HepG2 (cell line): ENCODE results near the gene KCNK17. TPM values are rescaled to one million over a fixed set of nuclear protein-coding genes. Genes with fewer than 3 reads are reported as not detected.
A peak's percentile ranks its signal among the peaks of the same experiment; 100 is the strongest.

Experiments used
- AHR ChIP-seq: IDR thresholded peaks from 2 replicates; pipeline ENCODE4 v1.6.1; 2018; ENCODE audit warnings: missing genetic modification reagents, missing compliant biosample characterization
- BRD4 ChIP-seq: sonication (generic); formaldehyde crosslinking; IDR thresholded peaks from 2 replicates; pipeline ENCODE4 v1.4.0; 2020; ENCODE audit warnings: missing genetic modification reagents
- CTCF ChIP-seq: sonication (generic); formaldehyde crosslinking; IDR thresholded peaks from 2 replicates; pipeline ENCODE4 v1.5.0; 2020; ENCODE audit warnings: mild to moderate bottlenecking, missing genetic modification reagents, moderate library complexity
- FIP1L1 ChIP-seq: fragments of 200-400 bp; formaldehyde crosslinking; IDR thresholded peaks from 2 replicates; pipeline ENCODE4 v1.6.1; 2018; ENCODE audit warnings: low read depth, mild to moderate bottlenecking, low read length, moderate library complexity, borderline replicate concordance; ENCODE audit not compliant: insufficient read depth
- HNRNPLL ChIP-seq: fragments of 200-400 bp; formaldehyde crosslinking; IDR thresholded peaks from 2 replicates; pipeline ENCODE4 v1.6.1; 2017; ENCODE audit warnings: mild to moderate bottlenecking, low read depth, low read length; ENCODE audit not compliant: poor library complexity, severe bottlenecking
- KAT8 ChIP-seq: IDR thresholded peaks from 2 replicates; pipeline ENCODE4 v1.6.1; 2016; ENCODE audit warnings: missing genetic modification reagents, missing compliant biosample characterization
- KDM5A ChIP-seq: fragments of 200-600 bp; sonication (generic); IDR thresholded peaks from 2 replicates; pipeline ENCODE4 v1.7.0; 2018; ENCODE audit warnings: antibody characterized with exemption, mild to moderate bottlenecking, low read length, borderline replicate concordance
- MTF1 ChIP-seq: sonication (generic); formaldehyde crosslinking; IDR thresholded peaks from 2 replicates; pipeline ENCODE4 v1.5.0; 2020; ENCODE audit warnings: missing genetic modification reagents
- SMC3 ChIP-seq: IDR thresholded peaks from 2 replicates; pipeline ENCODE4 v1.6.1; 2011; ENCODE audit warnings: low read length, improper control_type of control experiment
- TBP ChIP-seq: sonication (generic); formaldehyde crosslinking; IDR thresholded peaks from 2 replicates; pipeline ENCODE4 v1.5.0; 2020; ENCODE audit warnings: missing genetic modification reagents
- ZFP36 ChIP-seq: fragments of 150-350 bp; IDR thresholded peaks from 2 replicates; pipeline ENCODE4 v1.6.1; 2018; ENCODE audit warnings: borderline replicate concordance, low read length, low read depth; ENCODE audit not compliant: partially characterized antibody
- ZNF121 ChIP-seq: sonication (generic); formaldehyde crosslinking; IDR thresholded peaks from 2 replicates; pipeline ENCODE4 v1.5.0; 2020; ENCODE audit warnings: mild to moderate bottlenecking, missing genetic modification reagents
- ZNF180 ChIP-seq: sonication (generic); formaldehyde crosslinking; IDR thresholded peaks from 2 replicates; pipeline ENCODE4 v1.4.0; 2020; ENCODE audit warnings: low read depth, missing genetic modification reagents, borderline replicate concordance
- ZNF317 ChIP-seq: sonication (generic); formaldehyde crosslinking; IDR thresholded peaks from 2 replicates; pipeline ENCODE4 v1.5.0; 2020; ENCODE audit warnings: mild to moderate bottlenecking, missing genetic modification reagents
- ZNF432 ChIP-seq: sonication (generic); formaldehyde crosslinking; IDR thresholded peaks from 2 replicates; pipeline ENCODE4 v1.5.0; 2020; ENCODE audit warnings: missing genetic modification reagents, mild to moderate bottlenecking, borderline replicate concordance
- ZNF512B ChIP-seq: sonication (generic); formaldehyde crosslinking; IDR thresholded peaks from 2 replicates; pipeline ENCODE4 v1.5.1; 2020; ENCODE audit warnings: missing genetic modification reagents, mild to moderate bottlenecking, borderline replicate concordance
- ZNF790 ChIP-seq: sonication (generic); formaldehyde crosslinking; IDR thresholded peaks from 2 replicates; pipeline ENCODE4 v1.8.0; 2022; ENCODE audit warnings: missing genetic modification reagents, mild to moderate bottlenecking, borderline replicate concordance
- polyA plus RNA-seq, 8 experiments: library from polyadenylated mRNA; depleted of rRNA in 3 of 8; stranded (reverse) in 7 of 8; unstranded in 1 of 8; fragments of >200 nt; fragmentation: Illumina TruSeq in 4 of 8; extraction: Trizol in 4 of 8; gene quantifications; 2 replicates each; pipeline versions ENCODE4 v1.2.1 to v1.2.3, GENCODE V29; 2011 to 2016; ENCODE audit warnings: low read depth in 4 of 8, missing spikeins in 1 of 8, mixed read lengths in 1 of 8; ENCODE audit not compliant: insufficient read depth in 1 of 8
- total RNA-seq, 5 experiments: library from RNA; depleted of rRNA; stranded (reverse); fragments of >200 nt; fragmentation: Illumina TruSeq; extraction: Trizol; gene quantifications; 2 replicates each; pipeline ENCODE4 v1.2.3, GENCODE V29; 2016; ENCODE audit warnings: low read depth in 1 of 5
- TF ChIP-seq, protein P1 (sequence below): sonication (generic); IDR thresholded peaks from 2 replicates; pipeline ENCODE4 v1.6.1; 2016; ENCODE audit warnings: low read depth, borderline replicate concordance
- TF ChIP-seq, protein P2 (sequence below): sonication (generic); formaldehyde crosslinking; IDR thresholded peaks from 2 replicates; pipeline ENCODE4 v1.9.0; 2021; ENCODE audit warnings: missing genetic modification reagents, borderline replicate concordance
- TF ChIP-seq, protein P3 (sequence below): sonication (generic); formaldehyde crosslinking; IDR thresholded peaks from 2 replicates; pipeline ENCODE4 v1.8.0; 2022; ENCODE audit warnings: missing genetic modification reagents, mild to moderate bottlenecking, borderline replicate concordance

Gene KCNK17
- total and polyA plus RNA-seq, 2 of the 13 experiments (the other 11 are each of a cell fraction or from before 2014, with no cell fraction given), result not detected

GRCh38 chr6:39347906-39348585 lies 33.8 kb upstream of the KCNK17 start (continued):
- TF ChIP-seq FIP1L1 (no peak), BRD4 (no peak), ZNF512B (CRISPR knock-in tag) (no peak), CTCF (CRISPR knock-in tag) (peak; percentile 85), AHR (CRISPR knock-in tag) (no peak), ZFP36 (peak; percentile 34), ZNF317 (CRISPR knock-in tag) (no peak), TBP (no peak), ZNF121 (CRISPR knock-in tag) (no peak), HNRNPLL (no peak), ZNF790 (CRISPR knock-in tag) (no peak), MTF1 (no peak), ZNF180 (CRISPR knock-in tag) (no peak), KAT8 (CRISPR knock-in tag) (no peak), SMC3 (peak; percentile 62), ZNF432 (CRISPR knock-in tag) (no peak), KDM5A (no peak)
- TF ChIP-seq, protein P1, sequence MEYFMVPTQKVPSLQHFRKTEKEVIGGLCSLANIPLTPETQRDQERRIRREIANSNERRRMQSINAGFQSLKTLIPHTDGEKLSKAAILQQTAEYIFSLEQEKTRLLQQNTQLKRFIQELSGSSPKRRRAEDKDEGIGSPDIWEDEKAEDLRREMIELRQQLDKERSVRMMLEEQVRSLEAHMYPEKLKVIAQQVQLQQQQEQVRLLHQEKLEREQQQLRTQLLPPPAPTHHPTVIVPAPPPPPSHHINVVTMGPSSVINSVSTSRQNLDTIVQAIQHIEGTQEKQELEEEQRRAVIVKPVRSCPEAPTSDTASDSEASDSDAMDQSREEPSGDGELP, result no peak
- TF ChIP-seq, protein P2, sequence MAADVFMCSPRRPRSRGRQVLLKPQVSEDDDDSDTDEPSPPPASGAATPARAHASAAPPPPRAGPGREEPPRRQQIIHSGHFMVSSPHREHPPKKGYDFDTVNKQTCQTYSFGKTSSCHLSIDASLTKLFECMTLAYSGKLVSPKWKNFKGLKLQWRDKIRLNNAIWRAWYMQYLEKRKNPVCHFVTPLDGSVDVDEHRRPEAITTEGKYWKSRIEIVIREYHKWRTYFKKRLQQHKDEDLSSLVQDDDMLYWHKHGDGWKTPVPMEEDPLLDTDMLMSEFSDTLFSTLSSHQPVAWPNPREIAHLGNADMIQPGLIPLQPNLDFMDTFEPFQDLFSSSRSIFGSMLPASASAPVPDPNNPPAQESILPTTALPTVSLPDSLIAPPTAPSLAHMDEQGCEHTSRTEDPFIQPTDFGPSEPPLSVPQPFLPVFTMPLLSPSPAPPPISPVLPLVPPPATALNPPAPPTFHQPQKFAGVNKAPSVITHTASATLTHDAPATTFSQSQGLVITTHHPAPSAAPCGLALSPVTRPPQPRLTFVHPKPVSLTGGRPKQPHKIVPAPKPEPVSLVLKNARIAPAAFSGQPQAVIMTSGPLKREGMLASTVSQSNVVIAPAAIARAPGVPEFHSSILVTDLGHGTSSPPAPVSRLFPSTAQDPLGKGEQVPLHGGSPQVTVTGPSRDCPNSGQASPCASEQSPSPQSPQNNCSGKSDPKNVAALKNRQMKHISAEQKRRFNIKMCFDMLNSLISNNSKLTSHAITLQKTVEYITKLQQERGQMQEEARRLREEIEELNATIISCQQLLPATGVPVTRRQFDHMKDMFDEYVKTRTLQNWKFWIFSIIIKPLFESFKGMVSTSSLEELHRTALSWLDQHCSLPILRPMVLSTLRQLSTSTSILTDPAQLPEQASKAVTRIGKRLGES (CRISPR knock-in tag), result no peak
- TF ChIP-seq, protein P3, sequence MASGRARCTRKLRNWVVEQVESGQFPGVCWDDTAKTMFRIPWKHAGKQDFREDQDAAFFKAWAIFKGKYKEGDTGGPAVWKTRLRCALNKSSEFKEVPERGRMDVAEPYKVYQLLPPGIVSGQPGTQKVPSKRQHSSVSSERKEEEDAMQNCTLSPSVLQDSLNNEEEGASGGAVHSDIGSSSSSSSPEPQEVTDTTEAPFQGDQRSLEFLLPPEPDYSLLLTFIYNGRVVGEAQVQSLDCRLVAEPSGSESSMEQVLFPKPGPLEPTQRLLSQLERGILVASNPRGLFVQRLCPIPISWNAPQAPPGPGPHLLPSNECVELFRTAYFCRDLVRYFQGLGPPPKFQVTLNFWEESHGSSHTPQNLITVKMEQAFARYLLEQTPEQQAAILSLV (CRISPR knock-in tag), result no peak
